Prostate gland (tissue), 2 donors: ENCODE data around the gene SUPT6H. TPM values are rescaled to one million over a fixed set of nuclear protein-coding genes. Genes with fewer than 3 reads are reported as not detected.

Experiments used
- DNase-seq: peaks from one replicate; pipeline ENCODE4 v3.0.0-alpha.2; 2019; ENCODE audit warnings: low spot score
- H3K27ac ChIP-seq, 2 donors: fragments of 200-600 bp; sonication (generic); 2 replicates each; pipeline ENCODE4 v1.5.1; 2017 to 2019
- H3K27me3 ChIP-seq: fragments of 200-600 bp; sonication (generic); replicated peaks from 2 replicates; pipeline ENCODE4 v1.5.1; 2019; ENCODE audit not compliant: insufficient read depth
- H3K36me3 ChIP-seq, 2 donors: fragments of 200-600 bp; sonication (generic); 1 replicate in 1 of 2; 2 replicates in 1 of 2; pipeline versions ENCODE4 v1.5.1 to v1.8.1; 2017 to 2019
- H3K4me1 ChIP-seq: fragments of 200-600 bp; sonication (generic); replicated peaks from 2 replicates; pipeline ENCODE4 v1.5.1; 2019
- H3K4me3 ChIP-seq, 2 donors: fragments of 200-600 bp; sonication (generic); 2 replicates each; pipeline ENCODE4 v1.5.1; 2017 to 2019
- H3K9me3 ChIP-seq: fragments of 200-600 bp; sonication (generic); 2 replicates; pipeline ENCODE4 v1.5.1; 2017
- POLR2A ChIP-seq: fragments of 450-650 bp; IDR thresholded peaks from one replicate; pipeline ENCODE4 v1.6.1; 2016; ENCODE audit warnings: antibody characterized with exemption, mild to moderate bottlenecking
- POLR2AphosphoS5 ChIP-seq: sonication (generic); formaldehyde crosslinking; IDR thresholded peaks from one replicate; pipeline ENCODE4 v1.6.1; 2017; ENCODE audit warnings: antibody characterized with exemption
- WGBS: methylation state at CpG from one replicate; pipeline ENCODE4 v1.1.5; 2018; 5-methylcytosine and 5-hydroxymethylcytosine counted together
- intact Hi-C: fragments of 100-400 bp; cut with DNase I; formaldehyde crosslinking; loops from one replicate; pipeline ENCODE4 v1.14.2; 2022
- total RNA-seq, 2 donors: library from RNA; depleted of rRNA; stranded (reverse); fragments of >200 nt; gene quantifications; one replicate each; pipeline ENCODE4 v1.1.0, GENCODE V29; 2016
- TF ChIP-seq, protein P1 (sequence below), 4 experiments: fragments of 200-600 bp in 2 of 4; fragments of 450-650 bp in 2 of 4; sonication (generic) in 2 of 4; IDR thresholded peaks; 1 replicate in 3 of 4; 2 replicates in 1 of 4; pipeline ENCODE4 v1.5.1; 2016 to 2019; ENCODE audit warnings: antibody characterized with exemption in 4 of 4, mild to moderate bottlenecking in 2 of 4, moderate library complexity in 2 of 4

The SUPT6H gene
- total RNA-seq, 2 donors from 2014 or later: 52.7 to 138 TPM

DNA sequence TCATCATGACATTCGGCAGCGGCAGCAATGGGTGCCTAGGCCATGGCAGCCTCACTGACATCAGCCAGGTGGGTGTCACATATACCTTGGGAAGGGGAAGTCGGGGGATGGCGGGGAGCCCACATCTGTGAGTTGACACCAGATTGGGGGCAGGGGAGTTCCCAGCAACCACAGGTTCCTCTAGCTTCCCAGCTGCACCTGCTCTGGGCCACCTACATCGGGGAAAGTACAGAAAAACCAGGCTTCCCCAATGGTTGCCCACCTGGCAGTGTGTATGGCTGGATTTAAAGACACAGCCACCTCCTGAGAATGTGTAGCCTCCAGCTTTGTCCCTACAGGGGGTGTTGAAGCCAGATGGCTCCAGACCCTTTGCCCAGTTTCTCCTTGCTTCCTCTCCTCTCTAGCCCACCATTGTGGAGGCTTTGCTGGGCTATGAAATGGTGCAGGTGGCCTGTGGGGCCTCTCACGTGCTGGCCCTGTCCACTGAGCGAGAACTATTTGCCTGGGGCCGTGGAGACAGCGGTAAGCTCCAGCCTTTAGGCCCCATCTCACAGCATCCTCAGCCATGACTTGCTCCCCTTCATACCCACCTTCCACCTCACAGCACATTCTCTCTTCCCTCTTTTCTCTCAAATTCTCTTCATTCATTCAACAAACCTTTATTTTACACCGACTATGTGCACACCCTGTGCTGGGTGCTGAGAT lies 76.8 kb downstream of the SUPT6H start:
- Histone ChIP-seq H3K9me3 (no peaks in the 10 kb centered on the region), H3K4me1 (peaks cover 5% of the 10 kb centered on the region), H3K27me3 (no peaks in the 10 kb centered on the region), H3K27ac (no peak overlapping the region), H3K36me3 (peaks cover 0 to 3% of the 10 kb centered on the region in 2 donors), H3K4me3 (no peak overlapping the region)
- intact Hi-C loops: no loop called here
- TF ChIP-seq POLR2A (no peak), POLR2AphosphoS5 (no peak)
- TF ChIP-seq, protein P1, sequence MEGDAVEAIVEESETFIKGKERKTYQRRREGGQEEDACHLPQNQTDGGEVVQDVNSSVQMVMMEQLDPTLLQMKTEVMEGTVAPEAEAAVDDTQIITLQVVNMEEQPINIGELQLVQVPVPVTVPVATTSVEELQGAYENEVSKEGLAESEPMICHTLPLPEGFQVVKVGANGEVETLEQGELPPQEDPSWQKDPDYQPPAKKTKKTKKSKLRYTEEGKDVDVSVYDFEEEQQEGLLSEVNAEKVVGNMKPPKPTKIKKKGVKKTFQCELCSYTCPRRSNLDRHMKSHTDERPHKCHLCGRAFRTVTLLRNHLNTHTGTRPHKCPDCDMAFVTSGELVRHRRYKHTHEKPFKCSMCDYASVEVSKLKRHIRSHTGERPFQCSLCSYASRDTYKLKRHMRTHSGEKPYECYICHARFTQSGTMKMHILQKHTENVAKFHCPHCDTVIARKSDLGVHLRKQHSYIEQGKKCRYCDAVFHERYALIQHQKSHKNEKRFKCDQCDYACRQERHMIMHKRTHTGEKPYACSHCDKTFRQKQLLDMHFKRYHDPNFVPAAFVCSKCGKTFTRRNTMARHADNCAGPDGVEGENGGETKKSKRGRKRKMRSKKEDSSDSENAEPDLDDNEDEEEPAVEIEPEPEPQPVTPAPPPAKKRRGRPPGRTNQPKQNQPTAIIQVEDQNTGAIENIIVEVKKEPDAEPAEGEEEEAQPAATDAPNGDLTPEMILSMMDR (IDR thresholded peaks at IDR 0.05): no peak
- no peak for DNase-seq
- WGBS: 79% methylated on average over 10 of the region's 10 CpGs

DNA sequence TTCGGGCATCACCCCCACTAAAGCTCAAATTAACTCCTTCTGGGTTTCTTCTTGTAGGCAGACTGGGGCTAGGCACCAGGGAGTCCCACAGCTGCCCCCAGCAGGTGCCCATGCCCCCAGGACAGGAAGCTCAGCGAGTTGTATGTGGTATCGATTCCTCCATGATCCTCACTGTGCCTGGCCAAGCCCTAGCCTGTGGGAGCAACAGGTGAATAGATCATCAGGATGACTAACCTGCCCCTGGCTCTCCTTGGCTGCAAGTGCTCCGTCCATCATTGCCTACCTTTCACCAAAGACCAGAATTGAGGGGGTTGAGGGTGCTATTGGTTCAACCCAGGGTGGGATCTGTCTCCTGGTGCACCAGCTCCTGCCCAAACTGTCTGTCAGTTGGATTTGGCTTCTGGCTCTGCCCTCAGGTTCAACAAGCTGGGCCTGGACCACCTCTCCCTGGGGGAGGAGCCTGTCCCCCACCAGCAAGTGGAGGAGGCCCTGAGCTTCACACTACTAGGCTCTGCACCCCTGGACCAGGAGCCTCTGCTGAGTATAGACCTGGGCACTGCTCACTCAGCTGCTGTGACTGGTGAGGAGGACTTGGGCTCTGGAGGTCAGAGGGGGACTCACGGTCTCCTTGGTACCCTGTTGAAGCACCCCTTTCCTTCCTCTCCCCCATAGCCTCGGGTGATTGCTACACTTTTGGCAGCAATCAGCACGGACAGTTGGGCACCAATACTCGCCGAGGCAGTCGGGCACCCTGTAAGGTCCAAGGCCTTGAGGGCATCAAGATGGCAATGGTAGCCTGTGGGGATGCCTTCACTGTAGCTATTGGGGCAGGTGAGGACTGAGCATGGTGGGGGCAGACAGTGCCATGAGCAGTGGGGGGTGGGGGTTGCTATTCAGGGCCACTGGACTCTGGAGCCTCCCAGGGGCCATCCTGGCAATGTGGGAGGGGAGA lies 78.7 kb downstream of the SUPT6H start:
- TF ChIP-seq POLR2A (no peak), POLR2AphosphoS5 (no peak)
- TF ChIP-seq, protein P1 (IDR thresholded peaks at IDR 0.05): no peak
- Histone ChIP-seq H3K27me3 (no peaks in the 10 kb centered on the region), H3K4me1 (peaks cover 6% of the 10 kb centered on the region), H3K9me3 (no peaks in the 10 kb centered on the region), H3K36me3 (no peaks in the 10 kb centered on the region), H3K4me3 (no peak overlapping the region), H3K27ac (no peak overlapping the region)
- DNase-seq: no peak
- intact Hi-C loops: loop anchor here (10.0 kb wide), 1 partner anchor 56 kb away; no protein-coding TSS in a partner anchor
- 83% methylated on average over 10 of the region's 10 CpGs for WGBS

DNA sequence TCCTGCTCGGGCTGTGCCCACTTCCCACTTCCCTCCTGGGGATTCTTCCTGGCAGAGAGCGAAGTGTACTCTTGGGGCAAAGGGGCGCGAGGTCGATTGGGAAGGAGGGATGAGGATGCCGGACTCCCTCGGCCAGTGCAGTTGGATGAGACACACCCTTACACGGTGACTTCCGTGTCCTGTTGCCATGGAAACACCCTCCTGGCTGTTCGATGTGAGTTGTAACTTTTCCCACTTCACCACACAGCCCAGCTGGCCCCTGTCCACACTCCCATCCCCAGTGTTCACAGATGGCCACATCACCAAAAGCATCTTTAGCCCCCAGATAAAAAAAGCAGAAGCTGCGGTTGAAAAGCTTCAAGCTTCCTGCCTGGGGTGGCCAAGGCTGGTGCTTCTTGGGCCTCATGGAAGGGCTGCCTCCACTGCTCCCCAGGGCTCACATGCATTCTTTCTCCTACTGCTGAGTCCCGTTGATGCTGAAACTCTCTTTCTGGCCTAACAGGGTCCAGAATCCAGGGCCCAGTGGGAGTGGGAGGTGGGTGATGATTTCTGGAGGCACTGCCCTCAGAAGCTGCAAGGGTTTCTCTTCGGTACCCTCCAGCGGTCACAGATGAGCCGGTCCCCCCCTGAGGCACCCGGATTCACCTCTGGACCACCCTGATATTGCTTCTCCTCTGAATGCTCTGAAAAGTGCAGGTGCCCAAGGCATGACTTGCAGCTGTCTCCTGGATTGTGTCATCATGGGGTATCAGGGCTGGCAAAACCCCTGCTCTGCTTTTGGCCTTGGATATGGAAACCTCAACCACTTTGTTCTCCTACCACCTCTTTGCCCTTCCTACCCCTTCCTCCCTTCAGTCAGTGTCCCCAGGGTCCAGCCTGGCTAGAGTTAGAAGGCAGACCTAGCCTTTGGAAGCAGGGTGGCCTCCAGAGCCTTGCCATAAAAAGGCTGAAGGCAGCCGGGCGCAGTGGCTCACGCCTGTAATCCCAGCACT lies 79.6 kb downstream of the SUPT6H start:
- peaks cover 16% of the 10 kb centered on the region for H3K4me1 ChIP-seq
- DNase-seq: no peak

More for the DNA sequence above, 79.6 kb downstream of the SUPT6H start:
- TF ChIP-seq POLR2A: no peak
- no peak for TF ChIP-seq POLR2AphosphoS5
- TF ChIP-seq, protein P1 (IDR thresholded peaks at IDR 0.05): no peak
- no peaks in the 10 kb centered on the region for H3K9me3 ChIP-seq
- no peaks in the 10 kb centered on the region for H3K27me3 ChIP-seq
- 74% methylated on average over 16 of the region's 19 CpGs for WGBS
- intact Hi-C loops: loop anchor here (2.0 to 10.0 kb wide), 2 partner anchors 13 to 57 kb away; partner anchors contain the start of gene NEK8
- H3K36me3 ChIP-seq: no peaks in the 10 kb centered on the region
- H3K27ac ChIP-seq: no peak overlapping the region
- H3K4me3 ChIP-seq: no peak overlapping the region
